ENCODE results near the gene THOC2. TPM values are rescaled to one million over a fixed set of nuclear protein-coding genes. Genes with fewer than 3 reads are reported as not detected.

The THOC2 gene
- polyA plus RNA-seq, 3 donors = 12.5 to 44.7 (median 21.4) TPM

DNA sequence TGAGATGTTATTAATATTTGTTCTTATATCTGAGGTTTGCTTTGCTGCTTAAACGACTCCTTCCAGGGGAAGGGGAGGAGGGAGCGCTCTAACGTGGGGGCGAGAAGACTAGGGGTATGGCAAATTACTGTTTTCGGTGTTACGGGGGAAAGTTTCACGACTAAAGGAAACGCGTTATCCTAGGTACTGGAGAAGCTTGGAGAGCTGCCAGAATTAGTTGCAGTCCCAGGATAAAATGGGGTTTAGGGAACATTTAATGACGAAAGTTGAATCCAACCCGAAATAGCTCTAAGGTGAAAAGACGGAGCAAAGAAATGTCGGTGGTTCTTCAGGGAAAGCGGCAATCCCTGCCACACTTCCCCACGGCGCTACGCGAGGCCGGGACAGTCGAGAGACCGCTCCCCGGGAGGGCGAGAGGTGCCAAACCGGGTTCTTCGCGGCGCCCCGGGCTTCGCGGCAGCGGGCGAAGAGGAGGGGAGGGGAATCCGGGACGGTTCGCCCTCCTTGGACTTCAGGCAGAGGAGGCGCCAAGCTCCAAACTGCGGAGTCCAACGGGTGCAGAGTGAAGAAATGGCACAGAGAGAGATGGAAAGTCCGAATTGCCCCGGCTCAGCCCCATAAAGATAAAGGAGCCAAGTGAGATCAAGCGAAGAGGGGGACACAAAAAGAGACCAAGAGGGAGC lies 724 bp downstream of the THOC2 start:
- intact Hi-C loops (cut with micrococcal nuclease) = no loop called here
- Histone ChIP-seq H3K36me3 (replicated peaks in 1 of 2; ENCODE audit: control insufficient read depth in 1 of 2, insufficient read depth in 2 of 2, low read length in 2 of 2) (no peaks in the 10 kb centered on the region), H2AFZ (ENCODE audit: insufficient read depth, low read depth, low read length, poor library complexity, severe bottlenecking) (peak overlapping the region; percentile 78), H3K27ac (ENCODE audit: low read depth in 1 of 2, low read length in 2 of 2) (peak overlapping the region; percentile 74 to 85), H3K4me2 (replicated peaks; ENCODE audit: extremely low read depth, low read length, poor library complexity, severe bottlenecking) (peak overlapping the region; percentile 86), H3K9ac (ENCODE audit: insufficient read depth, low read length, poor library complexity, severe bottlenecking) (peak overlapping the region; percentile 74), H3K27me3 (ENCODE audit: control insufficient read depth in 2 of 2, insufficient read depth in 2 of 2, low read length in 2 of 2) (no peaks in the 10 kb centered on the region), H3K4me3 (replicated peaks in 1 of 3; ENCODE audit: low read depth in 2 of 3, low read length in 3 of 3) (peak overlapping the region; percentile 81 to 93 (median 89)), H3K79me2 (ENCODE audit: insufficient read depth, low read length) (peaks cover 58% of the 10 kb centered on the region), H3K4me1 (ENCODE audit: control insufficient read depth in 1 of 2, insufficient read depth in 2 of 2, low read length in 2 of 2) (peaks cover 16 to 24% of the 10 kb centered on the region in 2 donors), H4K20me1 (ENCODE audit: insufficient read depth, low read length) (peaks cover 24% of the 10 kb centered on the region), H3K9me3 (replicated peaks in 1 of 2; ENCODE audit: control insufficient read depth in 1 of 2, insufficient read depth in 1 of 2, low read length in 2 of 2) (no peaks in the 10 kb centered on the region)
- Mint-ChIP-seq H3K4me1 (peaks cover 36% of the 10 kb centered on the region), H3K27ac (peak overlapping the region; percentile 18 to 94 (median 92)), H3K4me3 (peak overlapping the region; percentile 94 to 95), H3K27me3 (ENCODE audit: low read depth in 3 of 3) (peaks cover 0 to 5% (median 0%) of the 10 kb centered on the region in 3 donors), H3K36me3 (peaks cover 0 to 2% of the 10 kb centered on the region in 2 donors), H3K9me3 (peaks cover 0 to 17% (median 11%) of the 10 kb centered on the region in 7 donors)
- peak in 1 of 3 donors; percentile 2 for DNase-seq
- 2% methylated on average over 21 of the region's 41 CpGs for WGBS (ENCODE audit: insufficient coverage)
- TF ChIP-seq, protein P1, sequence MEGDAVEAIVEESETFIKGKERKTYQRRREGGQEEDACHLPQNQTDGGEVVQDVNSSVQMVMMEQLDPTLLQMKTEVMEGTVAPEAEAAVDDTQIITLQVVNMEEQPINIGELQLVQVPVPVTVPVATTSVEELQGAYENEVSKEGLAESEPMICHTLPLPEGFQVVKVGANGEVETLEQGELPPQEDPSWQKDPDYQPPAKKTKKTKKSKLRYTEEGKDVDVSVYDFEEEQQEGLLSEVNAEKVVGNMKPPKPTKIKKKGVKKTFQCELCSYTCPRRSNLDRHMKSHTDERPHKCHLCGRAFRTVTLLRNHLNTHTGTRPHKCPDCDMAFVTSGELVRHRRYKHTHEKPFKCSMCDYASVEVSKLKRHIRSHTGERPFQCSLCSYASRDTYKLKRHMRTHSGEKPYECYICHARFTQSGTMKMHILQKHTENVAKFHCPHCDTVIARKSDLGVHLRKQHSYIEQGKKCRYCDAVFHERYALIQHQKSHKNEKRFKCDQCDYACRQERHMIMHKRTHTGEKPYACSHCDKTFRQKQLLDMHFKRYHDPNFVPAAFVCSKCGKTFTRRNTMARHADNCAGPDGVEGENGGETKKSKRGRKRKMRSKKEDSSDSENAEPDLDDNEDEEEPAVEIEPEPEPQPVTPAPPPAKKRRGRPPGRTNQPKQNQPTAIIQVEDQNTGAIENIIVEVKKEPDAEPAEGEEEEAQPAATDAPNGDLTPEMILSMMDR (IDR thresholded peaks at IDR 0.05) = no peak

- Mint-ChIP-seq H3K27me3 (ENCODE audit: low read depth in 3 of 3) (peaks cover 0 to 4% (median 0%) of the 10 kb centered on the region in 3 donors), H3K36me3 (peaks cover 0 to 2% of the 10 kb centered on the region in 2 donors), H3K9me3 (peaks cover 0 to 17% (median 11%) of the 10 kb centered on the region in 7 donors), H3K4me3 (peak overlapping the region; percentile 94 to 95), H3K4me1 (peaks cover 37% of the 10 kb centered on the region), H3K27ac (peak overlapping the region in 6 of 7 donors; percentile 46 to 93 (median 90))
- no peaks in the 10 kb centered on the region for H3K9me3 ChIP-seq (replicated peaks in 1 of 2; ENCODE audit: control insufficient read depth in 1 of 2, insufficient read depth in 1 of 2, low read length in 2 of 2)
- no CpG with 5 or more reads among the region's 16 CpGs for WGBS (ENCODE audit: insufficient coverage)
- peaks cover 20 to 29% of the 10 kb centered on the region in 2 donors for H3K4me1 ChIP-seq (ENCODE audit: control insufficient read depth in 1 of 2, insufficient read depth in 2 of 2, low read length in 2 of 2)
- peak overlapping the region; percentile 74 for H3K9ac ChIP-seq (ENCODE audit: insufficient read depth, low read length, poor library complexity, severe bottlenecking)
- H3K4me2 ChIP-seq (replicated peaks; ENCODE audit: extremely low read depth, low read length, poor library complexity, severe bottlenecking) = peak overlapping the region; percentile 86
- H4K20me1 ChIP-seq (ENCODE audit: insufficient read depth, low read length) = peaks cover 31% of the 10 kb centered on the region
- DNase-seq = peak in 1 of 3 donors; percentile 2
- peaks cover 64% of the 10 kb centered on the region for H3K79me2 ChIP-seq (ENCODE audit: insufficient read depth, low read length)
- no peaks in the 10 kb centered on the region for H3K27me3 ChIP-seq (ENCODE audit: control insufficient read depth in 2 of 2, insufficient read depth in 2 of 2, low read length in 2 of 2)
- intact Hi-C loops (cut with micrococcal nuclease) = no loop called here
- peak overlapping the region; percentile 81 to 93 (median 89) for H3K4me3 ChIP-seq (replicated peaks in 1 of 3; ENCODE audit: low read depth in 2 of 3, low read length in 3 of 3)
- H3K27ac ChIP-seq (ENCODE audit: low read depth in 1 of 2, low read length in 2 of 2) = peak overlapping the region in 1 of 2 donors; percentile 85
- H3K36me3 ChIP-seq (replicated peaks in 1 of 2; ENCODE audit: control insufficient read depth in 1 of 2, insufficient read depth in 2 of 2, low read length in 2 of 2) = no peaks in the 10 kb centered on the region
- TF ChIP-seq, protein P1 (IDR thresholded peaks at IDR 0.05) = no peak
- peak overlapping the region; percentile 78 for H2AFZ ChIP-seq (ENCODE audit: insufficient read depth, low read depth, low read length, poor library complexity, severe bottlenecking)
Measured at GRCh38 chrX:123731258-123731986, 1.4 kb downstream of the THOC2 start.

All from CD14-positive monocyte (primary cell).